ENCODE results near the gene AGO3.

DNA sequence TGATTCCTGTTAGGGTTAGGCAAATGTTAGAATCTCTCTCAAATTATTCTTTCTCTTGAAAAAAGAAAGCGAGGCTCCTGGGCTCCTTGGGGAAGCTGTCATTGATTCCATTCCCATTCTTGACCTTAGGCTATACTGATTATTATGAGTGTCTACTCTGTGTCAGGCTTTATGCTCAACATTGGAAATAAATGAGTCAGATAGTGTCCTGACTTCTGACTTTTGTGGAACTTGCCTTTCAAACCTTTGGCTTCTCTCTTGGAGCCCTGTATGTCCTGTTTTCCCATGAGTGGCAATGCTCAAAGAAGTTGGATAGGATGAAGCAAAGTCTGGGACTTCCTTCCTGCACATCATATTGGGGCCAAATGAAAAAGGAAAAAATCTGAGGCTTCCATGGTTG is 36.2 kb upstream of the AGO3 start:
- TF ChIP-seq, protein P1, sequence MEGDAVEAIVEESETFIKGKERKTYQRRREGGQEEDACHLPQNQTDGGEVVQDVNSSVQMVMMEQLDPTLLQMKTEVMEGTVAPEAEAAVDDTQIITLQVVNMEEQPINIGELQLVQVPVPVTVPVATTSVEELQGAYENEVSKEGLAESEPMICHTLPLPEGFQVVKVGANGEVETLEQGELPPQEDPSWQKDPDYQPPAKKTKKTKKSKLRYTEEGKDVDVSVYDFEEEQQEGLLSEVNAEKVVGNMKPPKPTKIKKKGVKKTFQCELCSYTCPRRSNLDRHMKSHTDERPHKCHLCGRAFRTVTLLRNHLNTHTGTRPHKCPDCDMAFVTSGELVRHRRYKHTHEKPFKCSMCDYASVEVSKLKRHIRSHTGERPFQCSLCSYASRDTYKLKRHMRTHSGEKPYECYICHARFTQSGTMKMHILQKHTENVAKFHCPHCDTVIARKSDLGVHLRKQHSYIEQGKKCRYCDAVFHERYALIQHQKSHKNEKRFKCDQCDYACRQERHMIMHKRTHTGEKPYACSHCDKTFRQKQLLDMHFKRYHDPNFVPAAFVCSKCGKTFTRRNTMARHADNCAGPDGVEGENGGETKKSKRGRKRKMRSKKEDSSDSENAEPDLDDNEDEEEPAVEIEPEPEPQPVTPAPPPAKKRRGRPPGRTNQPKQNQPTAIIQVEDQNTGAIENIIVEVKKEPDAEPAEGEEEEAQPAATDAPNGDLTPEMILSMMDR (conservative IDR thresholded peaks at IDR 0.05; ENCODE audit: low read depth in 2 of 2) = no peak
- TF ChIP-seq, protein P2, sequence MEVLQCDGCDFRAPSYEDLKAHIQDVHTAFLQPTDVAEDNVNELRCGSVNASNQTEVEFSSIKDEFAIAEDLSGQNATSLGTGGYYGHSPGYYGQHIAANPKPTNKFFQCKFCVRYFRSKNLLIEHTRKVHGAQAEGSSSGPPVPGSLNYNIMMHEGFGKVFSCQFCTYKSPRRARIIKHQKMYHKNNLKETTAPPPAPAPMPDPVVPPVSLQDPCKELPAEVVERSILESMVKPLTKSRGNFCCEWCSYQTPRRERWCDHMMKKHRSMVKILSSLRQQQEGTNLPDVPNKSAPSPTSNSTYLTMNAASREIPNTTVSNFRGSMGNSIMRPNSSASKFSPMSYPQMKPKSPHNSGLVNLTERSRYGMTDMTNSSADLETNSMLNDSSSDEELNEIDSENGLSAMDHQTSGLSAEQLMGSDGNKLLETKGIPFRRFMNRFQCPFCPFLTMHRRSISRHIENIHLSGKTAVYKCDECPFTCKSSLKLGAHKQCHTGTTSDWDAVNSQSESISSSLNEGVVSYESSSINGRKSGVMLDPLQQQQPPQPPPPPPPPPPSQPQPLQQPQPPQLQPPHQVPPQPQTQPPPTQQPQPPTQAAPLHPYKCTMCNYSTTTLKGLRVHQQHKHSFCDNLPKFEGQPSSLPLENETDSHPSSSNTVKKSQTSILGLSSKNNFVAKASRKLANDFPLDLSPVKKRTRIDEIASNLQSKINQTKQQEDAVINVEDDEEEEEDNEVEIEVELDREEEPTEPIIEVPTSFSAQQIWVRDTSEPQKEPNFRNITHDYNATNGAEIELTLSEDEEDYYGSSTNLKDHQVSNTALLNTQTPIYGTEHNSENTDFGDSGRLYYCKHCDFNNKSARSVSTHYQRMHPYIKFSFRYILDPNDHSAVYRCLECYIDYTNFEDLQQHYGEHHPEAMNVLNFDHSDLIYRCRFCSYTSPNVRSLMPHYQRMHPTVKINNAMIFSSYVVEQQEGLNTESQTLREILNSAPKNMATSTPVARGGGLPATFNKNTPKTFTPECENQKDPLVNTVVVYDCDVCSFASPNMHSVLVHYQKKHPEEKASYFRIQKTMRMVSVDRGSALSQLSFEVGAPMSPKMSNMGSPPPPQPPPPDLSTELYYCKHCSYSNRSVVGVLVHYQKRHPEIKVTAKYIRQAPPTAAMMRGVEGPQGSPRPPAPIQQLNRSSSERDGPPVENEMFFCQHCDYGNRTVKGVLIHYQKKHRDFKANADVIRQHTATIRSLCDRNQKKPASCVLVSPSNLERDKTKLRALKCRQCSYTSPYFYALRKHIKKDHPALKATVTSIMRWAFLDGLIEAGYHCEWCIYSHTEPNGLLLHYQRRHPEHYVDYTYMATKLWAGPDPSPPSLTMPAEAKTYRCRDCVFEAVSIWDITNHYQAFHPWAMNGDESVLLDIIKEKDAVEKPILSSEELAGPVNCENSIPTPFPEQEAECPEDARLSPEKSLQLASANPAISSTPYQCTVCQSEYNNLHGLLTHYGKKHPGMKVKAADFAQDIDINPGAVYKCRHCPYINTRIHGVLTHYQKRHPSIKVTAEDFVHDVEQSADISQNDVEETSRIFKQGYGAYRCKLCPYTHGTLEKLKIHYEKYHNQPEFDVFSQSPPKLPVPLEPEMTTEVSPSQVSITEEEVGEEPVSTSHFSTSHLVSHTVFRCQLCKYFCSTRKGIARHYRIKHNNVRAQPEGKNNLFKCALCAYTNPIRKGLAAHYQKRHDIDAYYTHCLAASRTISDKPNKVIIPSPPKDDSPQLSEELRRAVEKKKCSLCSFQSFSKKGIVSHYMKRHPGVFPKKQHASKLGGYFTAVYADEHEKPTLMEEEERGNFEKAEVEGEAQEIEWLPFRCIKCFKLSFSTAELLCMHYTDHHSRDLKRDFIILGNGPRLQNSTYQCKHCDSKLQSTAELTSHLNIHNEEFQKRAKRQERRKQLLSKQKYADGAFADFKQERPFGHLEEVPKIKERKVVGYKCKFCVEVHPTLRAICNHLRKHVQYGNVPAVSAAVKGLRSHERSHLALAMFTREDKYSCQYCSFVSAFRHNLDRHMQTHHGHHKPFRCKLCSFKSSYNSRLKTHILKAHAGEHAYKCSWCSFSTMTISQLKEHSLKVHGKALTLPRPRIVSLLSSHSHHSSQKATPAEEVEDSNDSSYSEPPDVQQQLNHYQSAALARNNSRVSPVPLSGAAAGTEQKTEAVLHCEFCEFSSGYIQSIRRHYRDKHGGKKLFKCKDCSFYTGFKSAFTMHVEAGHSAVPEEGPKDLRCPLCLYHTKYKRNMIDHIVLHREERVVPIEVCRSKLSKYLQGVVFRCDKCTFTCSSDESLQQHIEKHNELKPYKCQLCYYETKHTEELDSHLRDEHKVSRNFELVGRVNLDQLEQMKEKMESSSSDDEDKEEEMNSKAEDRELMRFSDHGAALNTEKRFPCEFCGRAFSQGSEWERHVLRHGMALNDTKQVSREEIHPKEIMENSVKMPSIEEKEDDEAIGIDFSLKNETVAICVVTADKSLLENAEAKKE (CRISPR knock-in tag; IDR thresholded peaks at IDR 0.05) = no peak
- TF ChIP-seq POLR2AphosphoS5 (IDR thresholded peaks at IDR 0.05; ENCODE audit: low read depth) (no peak), EZH2 (IDR thresholded peaks at IDR 0.05; ENCODE audit: low read depth, unreplicated experiment) (no peak)
